Smooth muscle cell (in vitro differentiated cells): Measurements from ENCODE around the gene ARPIN. TPM values are rescaled to one million over a fixed set of nuclear protein-coding genes. Genes with fewer than 3 reads are reported as not detected.
A peak's percentile ranks its signal among the peaks of the same experiment; 100 is the strongest.
"Not testable (repeated sequence)": the region's sequence is repeated elsewhere in the genome, so short reads cannot be mapped to it uniquely, and the experiment has no call there.

Experiments used
- DNase-seq: peaks from one replicate; lab custom pipeline; 2025; ENCODE audit not compliant: unreplicated experiment; lab: John Stamatoyannopoulos, UW
- H2AFZ ChIP-seq: fragments of 200-600 bp; sonication (generic); 2 replicates; pipeline ENCODE4 v1.6.0; 2016; ENCODE audit warnings: antibody characterized with exemption, low read depth, mild to moderate bottlenecking
- H3F3A ChIP-seq: fragments of 200-600 bp; sonication (generic); 2 replicates; pipeline ENCODE4 v1.6.0; 2017; ENCODE audit warnings: antibody characterized with exemption, low read depth
- H3K27ac ChIP-seq: fragments of 200-600 bp; sonication (generic); 2 replicates; pipeline ENCODE4 v1.5.1; 2016; ENCODE audit warnings: low read depth, mild to moderate bottlenecking
- H3K27me3 ChIP-seq: fragments of 200-600 bp; sonication (generic); 2 replicates; pipeline ENCODE4 v1.6.1; 2016; ENCODE audit warnings: low read depth, mild to moderate bottlenecking
- H3K36me3 ChIP-seq: fragments of 200-600 bp; sonication (generic); 2 replicates; pipeline ENCODE4 v1.5.1; 2016; ENCODE audit warnings: low read depth
- H3K4me1 ChIP-seq: fragments of 200-600 bp; sonication (generic); 2 replicates; pipeline ENCODE4 v1.5.1; 2016; ENCODE audit warnings: low read depth
- H3K4me2 ChIP-seq: fragments of 200-600 bp; sonication (generic); 2 replicates; pipeline ENCODE4 v1.6.0; 2016; ENCODE audit warnings: mild to moderate bottlenecking
- H3K4me3 ChIP-seq: fragments of 200-600 bp; sonication (generic); 2 replicates; pipeline ENCODE4 v1.5.1; 2016; ENCODE audit warnings: mild to moderate bottlenecking
- H3K79me2 ChIP-seq: fragments of 200-600 bp; sonication (generic); 2 replicates; pipeline ENCODE4 v1.6.0; 2016; ENCODE audit warnings: low read depth, mild to moderate bottlenecking
- H3K9ac ChIP-seq: fragments of 200-600 bp; sonication (generic); 2 replicates; pipeline ENCODE4 v1.6.0; 2016; ENCODE audit warnings: low read depth
- H3K9me3 ChIP-seq: fragments of 200-600 bp; sonication (generic); replicated peaks from 2 replicates; pipeline ENCODE4 v1.5.1; 2016; ENCODE audit warnings: low read depth
- H4K20me1 ChIP-seq: fragments of 200-600 bp; sonication (generic); 2 replicates; pipeline ENCODE4 v1.6.0; 2016; ENCODE audit warnings: low read depth
- WGBS: methylation state at CpG from one replicate; pipeline ENCODE4 v1.1.7; 2016; ENCODE audit warnings: low lambda C conversion rate; 5-methylcytosine and 5-hydroxymethylcytosine counted together
- polyA plus RNA-seq: library from polyadenylated mRNA; unstranded; fragments of >200 nt; fragmentation: Nextera tagmentation; extraction: Ambion mirVana; gene quantifications from 2 replicates; pipeline ENCODE4 v1.2.1, GENCODE V29; 2016
- total RNA-seq: library from RNA; depleted of rRNA; stranded (reverse); fragments of >200 nt; gene quantifications from 2 replicates; pipeline ENCODE4 v1.2.3, GENCODE V29; 2014
- TF ChIP-seq, protein P1 (sequence below): fragments of 200-600 bp; sonication (generic); IDR thresholded peaks from 2 replicates; pipeline ENCODE4 v1.5.1; 2017; ENCODE audit warnings: borderline replicate concordance, mild to moderate bottlenecking, antibody characterized with exemption; ENCODE audit not compliant: insufficient read depth, poor library complexity, severe bottlenecking

ARPIN gene
- total and polyA plus RNA-seq, 2 experiments from 2014 or later, result 4.0 to 4.3 TPM

DNA sequence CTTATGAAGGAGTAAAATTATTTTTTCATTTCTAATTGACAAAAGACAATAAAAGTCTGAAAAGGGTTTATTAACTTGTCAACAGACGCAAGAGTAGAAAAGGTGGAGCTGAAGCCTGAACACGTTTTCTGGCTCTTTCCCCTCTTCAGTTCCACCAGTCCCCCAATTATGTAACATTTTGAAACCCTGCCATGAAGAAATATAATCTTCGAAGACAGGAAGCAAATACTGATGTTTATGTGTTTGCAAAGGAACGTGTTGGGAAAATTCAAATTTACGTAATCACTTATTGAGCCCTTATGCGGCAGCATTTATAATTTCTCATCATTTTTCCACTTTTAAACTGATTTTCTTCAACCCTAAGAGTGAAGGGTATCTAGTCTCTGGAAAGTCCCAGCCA lies 19.7 kb downstream of the ARPIN start:
- peak overlapping the region; percentile 79 for H3K4me3 ChIP-seq

DNA sequence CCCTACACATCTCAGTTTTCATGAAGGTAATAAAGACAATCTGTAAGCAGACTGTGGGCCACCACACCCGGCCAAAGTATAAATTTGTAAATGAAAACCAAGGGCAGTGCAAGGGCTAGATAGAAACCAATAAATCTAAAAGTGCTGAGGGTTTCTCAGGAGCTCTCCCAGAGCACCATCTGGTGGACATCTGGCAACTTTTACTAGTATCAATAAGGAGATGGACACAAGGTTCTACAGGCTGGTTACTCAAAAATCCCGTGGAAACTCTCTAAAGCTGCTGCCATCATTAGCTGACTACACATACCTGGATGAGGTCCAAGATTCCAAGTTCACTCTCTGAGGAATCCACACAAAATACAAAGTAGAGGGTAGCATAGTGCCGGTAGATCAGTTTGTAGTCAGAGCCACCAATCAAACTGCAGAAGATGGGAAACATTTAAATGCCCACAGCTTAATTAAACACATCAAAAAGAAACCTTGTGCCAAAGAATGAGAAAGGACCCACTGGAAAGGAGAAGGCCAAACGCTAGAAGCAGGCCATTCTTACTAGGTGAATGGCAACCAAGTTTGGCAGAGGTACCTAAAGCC lies 24.4 kb downstream of the ARPIN start:
- Histone ChIP-seq H3K27ac (no peak overlapping the region), H3K4me1 (no peaks in the 10 kb centered on the region), H3K9ac (no peak overlapping the region), H3F3A (no peaks in the 10 kb centered on the region), H3K9me3 (no peaks in the 10 kb centered on the region), H3K36me3 (no peaks in the 10 kb centered on the region), H2AFZ (no peak overlapping the region), H3K4me2 (no peak overlapping the region), H3K79me2 (peaks cover 35% of the 10 kb centered on the region), H3K27me3 (no peaks in the 10 kb centered on the region), H3K4me3 (no peak overlapping the region), H4K20me1 (peaks cover 4% of the 10 kb centered on the region)
- TF ChIP-seq, protein P1, sequence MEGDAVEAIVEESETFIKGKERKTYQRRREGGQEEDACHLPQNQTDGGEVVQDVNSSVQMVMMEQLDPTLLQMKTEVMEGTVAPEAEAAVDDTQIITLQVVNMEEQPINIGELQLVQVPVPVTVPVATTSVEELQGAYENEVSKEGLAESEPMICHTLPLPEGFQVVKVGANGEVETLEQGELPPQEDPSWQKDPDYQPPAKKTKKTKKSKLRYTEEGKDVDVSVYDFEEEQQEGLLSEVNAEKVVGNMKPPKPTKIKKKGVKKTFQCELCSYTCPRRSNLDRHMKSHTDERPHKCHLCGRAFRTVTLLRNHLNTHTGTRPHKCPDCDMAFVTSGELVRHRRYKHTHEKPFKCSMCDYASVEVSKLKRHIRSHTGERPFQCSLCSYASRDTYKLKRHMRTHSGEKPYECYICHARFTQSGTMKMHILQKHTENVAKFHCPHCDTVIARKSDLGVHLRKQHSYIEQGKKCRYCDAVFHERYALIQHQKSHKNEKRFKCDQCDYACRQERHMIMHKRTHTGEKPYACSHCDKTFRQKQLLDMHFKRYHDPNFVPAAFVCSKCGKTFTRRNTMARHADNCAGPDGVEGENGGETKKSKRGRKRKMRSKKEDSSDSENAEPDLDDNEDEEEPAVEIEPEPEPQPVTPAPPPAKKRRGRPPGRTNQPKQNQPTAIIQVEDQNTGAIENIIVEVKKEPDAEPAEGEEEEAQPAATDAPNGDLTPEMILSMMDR, result peak; percentile 20
- 85% methylated on average over 4 of the region's 4 CpGs for WGBS
- no peak for DNase-seq

More for the DNA sequence above, 19.7 kb downstream of the ARPIN start:
- Histone ChIP-seq H3K9me3 (no peaks in the 10 kb centered on the region), H3K79me2 (peaks cover 36% of the 10 kb centered on the region), H3K9ac (peak overlapping the region; percentile 92), H3K4me2 (peak overlapping the region; percentile 94), H3K27me3 (no peaks in the 10 kb centered on the region), H3K4me1 (no peaks in the 10 kb centered on the region), H4K20me1 (peaks cover 4% of the 10 kb centered on the region), H3K27ac (peak overlapping the region; percentile 86), H3K36me3 (no peaks in the 10 kb centered on the region), H2AFZ (peak overlapping the region; percentile 89), H3F3A (no peaks in the 10 kb centered on the region)
- DNase-seq, result no peak
- WGBS, result 54% methylated on average over 6 of the region's 6 CpGs
- TF ChIP-seq, protein P1, result no peak

DNA sequence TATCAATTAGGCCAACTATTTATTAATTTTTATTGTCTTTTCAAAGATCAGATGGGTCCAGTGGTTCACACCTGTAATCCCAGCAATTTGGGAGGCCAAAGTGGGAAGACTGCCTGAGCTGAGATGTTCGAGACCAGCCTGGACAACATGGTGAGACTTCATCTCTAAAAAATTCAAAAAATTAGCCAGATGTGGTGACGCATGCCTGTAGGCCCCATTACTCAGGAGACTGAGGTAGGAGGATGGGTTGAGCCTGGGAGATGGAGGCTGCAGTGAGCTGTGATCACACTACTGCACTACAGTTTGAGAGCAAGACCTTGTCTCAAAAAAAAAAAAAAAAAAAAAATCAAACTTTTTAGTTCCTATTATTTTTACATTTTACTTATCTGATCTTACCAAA lies 27.1 kb downstream of the ARPIN start:
- WGBS, result 97% methylated on average over 2 of the region's 2 CpGs
- TF ChIP-seq, protein P1, result no peak
- DNase-seq, result no peak
- no peak overlapping the region for H3K4me2 ChIP-seq
- no peak overlapping the region for H3K4me3 ChIP-seq
- no peaks in the 10 kb centered on the region for H3K27me3 ChIP-seq
- H4K20me1 ChIP-seq, result peaks cover 8% of the 10 kb centered on the region
- no peaks in the 10 kb centered on the region for H3K4me1 ChIP-seq
- no peak overlapping the region for H2AFZ ChIP-seq
- peaks cover 8% of the 10 kb centered on the region for H3K79me2 ChIP-seq
- no peaks in the 10 kb centered on the region for H3F3A ChIP-seq
- H3K36me3 ChIP-seq, result no peaks in the 10 kb centered on the region
- no peak overlapping the region for H3K9ac ChIP-seq
- no peak overlapping the region for H3K27ac ChIP-seq
- no peaks in the 10 kb centered on the region for H3K9me3 ChIP-seq

GRCh38 chr15:89885179-89885578 lies 27.6 kb downstream of the ARPIN start:
- 68% methylated on average over 3 of the region's 3 CpGs for WGBS
- not testable (repeated sequence) for H3K4me2 ChIP-seq, H3K27me3 ChIP-seq, H3K27ac ChIP-seq, H4K20me1 ChIP-seq, H3F3A ChIP-seq, H3K4me3 ChIP-seq, H2AFZ ChIP-seq, H3K4me1 ChIP-seq, DNase-seq, H3K9ac ChIP-seq, H3K9me3 ChIP-seq, H3K36me3 ChIP-seq, H3K79me2 ChIP-seq
